OCI-LY1 (cell line): ENCODE results near the gene LSM8.

Experiments
- EZH2 ChIP-seq: fragments of 200-600 bp; sonication (generic), shearing (Covaris generic); IDR thresholded peaks from 2 replicates; pipeline ENCODE4 v1.8.0; 2017; ENCODE audit warnings: borderline replicate concordance, mixed run types, mild to moderate bottlenecking, antibody characterized with exemption, low read length, moderate library complexity, mixed read lengths
- TF ChIP-seq, protein P1 (sequence below): fragments of 200-600 bp; sonication (generic), shearing (Covaris generic); IDR thresholded peaks from 2 replicates; pipeline ENCODE4 v1.5.1; 2017; ENCODE audit warnings: mild to moderate bottlenecking, antibody characterized with exemption, low read length, moderate library complexity, mixed read lengths

DNA sequence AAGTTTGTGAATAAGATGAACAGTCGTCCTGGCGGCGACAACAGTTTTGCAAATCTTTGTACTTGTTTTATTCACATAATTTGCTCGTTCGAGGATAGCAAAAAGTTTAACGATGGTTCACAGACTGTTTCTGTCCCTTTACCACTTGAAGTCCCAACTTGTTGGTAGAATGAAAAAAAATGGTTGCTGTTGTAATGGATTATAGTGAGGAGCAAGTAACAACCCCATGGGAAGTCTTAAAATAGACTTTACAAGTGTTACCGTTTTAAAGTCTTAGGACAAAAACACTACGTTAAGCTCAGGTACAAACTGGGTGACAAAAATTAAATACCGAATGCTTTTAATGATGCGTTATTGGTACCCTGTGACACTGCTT, 589 bp downstream of the LSM8 start:
- TF ChIP-seq, protein P1, sequence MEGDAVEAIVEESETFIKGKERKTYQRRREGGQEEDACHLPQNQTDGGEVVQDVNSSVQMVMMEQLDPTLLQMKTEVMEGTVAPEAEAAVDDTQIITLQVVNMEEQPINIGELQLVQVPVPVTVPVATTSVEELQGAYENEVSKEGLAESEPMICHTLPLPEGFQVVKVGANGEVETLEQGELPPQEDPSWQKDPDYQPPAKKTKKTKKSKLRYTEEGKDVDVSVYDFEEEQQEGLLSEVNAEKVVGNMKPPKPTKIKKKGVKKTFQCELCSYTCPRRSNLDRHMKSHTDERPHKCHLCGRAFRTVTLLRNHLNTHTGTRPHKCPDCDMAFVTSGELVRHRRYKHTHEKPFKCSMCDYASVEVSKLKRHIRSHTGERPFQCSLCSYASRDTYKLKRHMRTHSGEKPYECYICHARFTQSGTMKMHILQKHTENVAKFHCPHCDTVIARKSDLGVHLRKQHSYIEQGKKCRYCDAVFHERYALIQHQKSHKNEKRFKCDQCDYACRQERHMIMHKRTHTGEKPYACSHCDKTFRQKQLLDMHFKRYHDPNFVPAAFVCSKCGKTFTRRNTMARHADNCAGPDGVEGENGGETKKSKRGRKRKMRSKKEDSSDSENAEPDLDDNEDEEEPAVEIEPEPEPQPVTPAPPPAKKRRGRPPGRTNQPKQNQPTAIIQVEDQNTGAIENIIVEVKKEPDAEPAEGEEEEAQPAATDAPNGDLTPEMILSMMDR: no peak
- no peak for TF ChIP-seq EZH2
